ENCODE data around the gene LTBP4.

Gene LTBP4

DNA sequence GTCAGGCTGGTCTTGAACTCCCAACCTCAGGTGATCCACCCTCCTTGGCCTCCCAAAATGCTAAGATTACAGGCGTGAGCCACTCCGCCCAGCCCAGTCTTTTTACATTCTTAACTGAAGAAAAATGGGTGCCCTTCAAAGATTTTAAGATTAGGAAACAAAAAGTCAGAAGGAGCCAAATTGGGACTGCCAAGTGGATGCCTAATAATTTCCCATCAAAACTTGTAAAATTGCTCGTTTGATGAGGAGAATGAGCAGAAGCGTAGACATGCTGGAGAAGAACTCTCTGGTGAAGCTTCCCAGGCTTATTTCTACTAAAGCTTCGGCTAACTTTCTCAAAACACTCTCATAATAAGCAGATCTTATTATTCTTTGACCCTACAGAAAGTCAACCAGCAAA lies 57.9 kb downstream of the LTBP4 start:
- Histone ChIP-seq H3K36me3 (no peaks in the 10 kb centered on the region), H3K27me3 (no peaks in the 10 kb centered on the region), H3K9ac (no peak overlapping the region), H3K4me3 (no peak overlapping the region), H3K4me1 (peaks cover 19% of the 10 kb centered on the region), H3K27ac (no peak overlapping the region), H4K20me1 (no peaks in the 10 kb centered on the region), H3K9me3 (no peaks in the 10 kb centered on the region), H3K4me2 (no peak overlapping the region)
- no peak for TF ChIP-seq Cebpa-rat (IDR thresholded peaks at IDR 0.05)

DNA sequence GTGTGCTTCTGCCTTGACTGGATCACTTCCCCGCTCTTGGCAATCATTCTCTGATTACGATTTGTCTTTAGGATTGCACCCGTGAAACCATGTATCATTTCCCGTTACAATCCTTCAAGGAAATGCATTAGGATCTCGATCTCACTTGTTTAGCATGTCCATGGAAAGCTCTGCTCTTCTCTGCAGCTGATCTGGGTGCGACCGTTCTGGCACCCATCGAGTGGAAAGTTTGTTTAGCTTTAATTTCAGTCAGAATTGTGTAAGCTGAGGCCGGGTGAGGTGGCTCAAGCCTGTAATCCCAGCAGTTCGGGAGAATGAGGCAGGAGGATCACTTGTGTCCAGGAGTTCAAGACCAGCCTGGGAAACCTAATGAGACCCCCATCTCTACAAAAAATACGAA lies 58.4 kb downstream of the LTBP4 start:
- no peak overlapping the region for H3K4me3 ChIP-seq
- no peaks in the 10 kb centered on the region for H3K9me3 ChIP-seq
- no peak for TF ChIP-seq Cebpa-rat (IDR thresholded peaks at IDR 0.05)
- H3K27me3 ChIP-seq: no peaks in the 10 kb centered on the region
- H3K4me2 ChIP-seq: no peak overlapping the region
- no peaks in the 10 kb centered on the region for H3K36me3 ChIP-seq
- peaks cover 21% of the 10 kb centered on the region for H3K4me1 ChIP-seq
- H4K20me1 ChIP-seq: no peaks in the 10 kb centered on the region
- H3K9ac ChIP-seq: no peak overlapping the region
- no peak overlapping the region for H3K27ac ChIP-seq

DNA sequence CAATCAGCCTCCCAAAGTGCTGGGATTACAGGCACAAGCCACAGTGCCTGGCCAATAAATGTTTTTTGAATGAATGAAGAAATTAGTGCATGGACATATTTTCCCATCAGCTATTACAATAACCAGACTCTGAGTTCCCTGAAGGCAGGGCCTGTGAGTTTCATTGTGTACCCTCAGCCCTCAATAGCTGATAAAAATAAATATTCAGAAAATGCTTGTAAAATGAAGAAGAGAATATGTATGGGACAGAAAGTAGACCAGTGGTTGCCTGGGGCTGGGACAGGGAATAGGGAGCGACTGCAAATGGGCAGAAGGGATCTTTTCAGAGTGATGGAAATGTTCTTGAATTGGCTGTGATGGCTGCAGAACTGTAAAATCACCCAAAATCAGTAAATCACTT lies 60.4 kb downstream of the LTBP4 start:
- no peaks in the 10 kb centered on the region for H3K36me3 ChIP-seq
- no peak overlapping the region for H3K27ac ChIP-seq
- no peak overlapping the region for H3K4me3 ChIP-seq
- H3K4me2 ChIP-seq: no peak overlapping the region
- H3K4me1 ChIP-seq: peaks cover 15% of the 10 kb centered on the region
- no peaks in the 10 kb centered on the region for H3K27me3 ChIP-seq
- H3K9me3 ChIP-seq: no peaks in the 10 kb centered on the region
- H4K20me1 ChIP-seq: no peaks in the 10 kb centered on the region
- no peak overlapping the region for H3K9ac ChIP-seq
- no peak for TF ChIP-seq Cebpa-rat (IDR thresholded peaks at IDR 0.05)

DNA sequence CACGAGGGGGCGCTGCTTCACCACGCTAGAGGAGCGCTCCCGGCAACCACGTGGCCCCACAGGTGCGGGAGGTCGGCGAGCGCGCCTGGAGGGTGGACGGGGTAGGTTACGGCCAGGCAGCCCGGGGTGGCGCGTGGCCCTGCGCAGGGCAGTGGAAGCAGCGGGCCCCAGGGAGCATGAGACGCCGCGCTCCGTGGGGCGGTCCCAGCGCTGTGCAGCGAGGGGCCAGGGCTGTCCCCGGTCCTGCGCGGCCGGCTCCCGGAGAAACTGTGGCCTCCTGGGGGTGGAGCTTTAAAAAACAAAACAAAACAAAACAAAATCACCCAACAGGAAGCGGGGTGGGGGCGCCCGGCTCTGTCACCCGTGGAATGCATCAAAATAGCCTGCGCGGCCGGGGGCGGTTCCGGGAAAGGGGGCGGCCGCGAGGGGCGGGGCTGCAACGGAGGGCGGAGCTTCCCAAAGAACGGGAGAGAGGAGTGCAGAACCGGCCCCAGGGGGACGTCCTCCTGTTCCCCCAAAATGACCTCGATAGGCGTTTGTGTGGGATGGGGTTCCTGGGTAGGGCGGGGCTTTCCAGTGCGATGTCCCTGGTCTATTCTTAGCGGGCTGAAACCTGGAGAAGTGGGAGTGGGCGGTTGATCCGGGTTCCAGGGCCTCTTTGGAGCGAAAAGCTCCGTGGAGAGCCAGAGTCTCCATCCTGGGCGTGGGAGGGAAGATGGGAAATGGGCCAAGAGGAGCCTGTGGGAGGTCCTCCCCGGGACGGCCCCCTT lies 61.9 kb downstream of the LTBP4 start:
- Histone ChIP-seq H3K27ac (peak overlapping the region; percentile 94), H3K9ac (peak overlapping the region; percentile 81)
- TF ChIP-seq Cebpa-rat (IDR thresholded peaks at IDR 0.05): no peak

DNA sequence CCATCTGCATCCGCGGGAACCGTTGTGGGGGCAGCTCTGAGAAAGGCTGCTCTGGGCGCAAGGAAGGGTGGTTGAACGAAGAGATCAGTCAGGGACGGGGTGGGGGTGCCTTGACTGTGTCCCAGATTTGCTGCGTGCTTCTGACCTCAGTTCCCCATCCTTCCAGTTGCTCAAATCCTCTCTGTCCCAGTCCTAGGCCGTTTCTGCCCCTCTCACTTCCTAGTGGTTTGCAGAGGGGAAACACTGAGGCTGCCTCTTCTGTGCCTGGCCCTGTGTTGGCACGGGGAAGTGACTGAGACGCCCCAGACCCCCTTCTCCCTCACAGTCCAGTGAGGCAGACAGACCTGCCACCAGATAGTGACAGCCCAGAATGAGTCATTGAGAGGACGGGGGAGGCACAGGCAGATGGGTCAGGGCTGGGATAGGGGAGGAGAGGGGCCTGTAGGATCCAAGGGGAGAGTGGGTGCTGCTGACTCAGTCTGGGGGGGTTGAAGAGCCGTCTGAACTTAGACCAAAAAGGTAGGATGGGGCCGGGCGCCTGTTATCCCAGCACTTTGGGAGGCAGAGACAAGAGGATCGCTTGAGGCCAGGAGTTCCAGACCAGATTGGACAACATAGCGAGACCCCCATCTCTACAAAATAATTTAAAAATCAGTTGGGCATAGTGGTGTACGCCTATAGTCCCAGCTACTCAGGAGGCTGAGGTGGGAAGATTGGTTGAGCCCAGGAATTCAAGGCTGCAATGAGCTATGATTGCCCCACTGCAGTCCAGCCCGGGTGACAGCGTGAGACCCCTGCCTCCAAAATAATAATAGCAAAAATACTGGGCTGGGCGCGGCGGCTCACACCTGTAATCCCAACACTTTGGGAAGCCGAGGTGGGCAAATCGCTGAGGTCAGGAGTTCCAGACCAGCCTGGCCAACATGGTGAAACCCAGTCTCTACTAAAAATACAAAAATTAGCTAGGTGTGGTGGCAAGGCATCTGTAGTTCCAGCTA lies 62.8 kb downstream of the LTBP4 start:
- H3K4me3 ChIP-seq: peak overlapping the region; percentile 77
- no peak for TF ChIP-seq Cebpa-rat (IDR thresholded peaks at IDR 0.05)
- no peaks in the 10 kb centered on the region for H4K20me1 ChIP-seq
- peaks cover 23% of the 10 kb centered on the region for H3K36me3 ChIP-seq
- no peaks in the 10 kb centered on the region for H3K27me3 ChIP-seq
- H3K4me1 ChIP-seq: peaks cover 15% of the 10 kb centered on the region
- H3K4me2 ChIP-seq: peak overlapping the region; percentile 92
- peak overlapping the region; percentile 81 for H3K9ac ChIP-seq
- peak overlapping the region; percentile 94 for H3K27ac ChIP-seq
- peaks cover 7% of the 10 kb centered on the region for H3K9me3 ChIP-seq

More for the DNA sequence above, 61.9 kb downstream of the LTBP4 start:
- Histone ChIP-seq H3K4me2 (peak overlapping the region; percentile 92), H3K27me3 (no peaks in the 10 kb centered on the region), H3K9me3 (no peaks in the 10 kb centered on the region), H3K36me3 (peaks cover 14% of the 10 kb centered on the region), H3K4me1 (peaks cover 15% of the 10 kb centered on the region), H4K20me1 (no peaks in the 10 kb centered on the region), H3K4me3 (peak overlapping the region; percentile 77)

DNA sequence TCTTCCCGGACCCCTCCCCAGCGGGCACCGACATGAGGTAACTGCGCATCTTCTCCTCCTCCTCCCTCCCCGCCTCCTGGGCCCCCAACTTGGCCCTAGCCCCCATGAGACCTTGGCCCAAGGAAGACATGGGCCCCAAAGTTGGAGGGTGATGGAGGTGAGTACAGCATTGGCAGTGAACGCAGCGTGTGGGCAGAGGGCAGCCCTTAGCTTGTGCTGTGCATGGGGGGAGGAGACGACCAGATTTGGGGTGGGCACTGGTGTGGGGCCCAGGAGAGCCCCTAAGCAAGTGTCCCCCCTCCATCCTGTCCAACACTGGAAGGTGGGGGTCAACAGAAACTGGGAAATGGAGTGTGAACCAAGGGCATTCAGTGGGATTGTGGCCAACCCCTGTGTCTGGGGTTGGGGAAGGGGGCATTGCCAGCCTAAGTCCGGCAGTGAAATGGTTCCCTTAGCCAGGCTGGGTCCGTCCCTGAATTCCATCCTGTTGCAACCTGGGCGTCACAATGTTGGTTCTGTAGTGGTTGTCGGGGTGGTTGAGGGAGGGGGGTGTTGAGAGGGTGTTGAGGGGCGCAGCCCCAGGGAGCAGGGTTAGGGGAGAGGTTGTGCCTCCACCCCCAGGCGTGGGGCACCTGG lies 65.8 kb downstream of the LTBP4 start:
- H3K9me3 ChIP-seq: peaks cover 23% of the 10 kb centered on the region
- H3K4me1 ChIP-seq: peaks cover 15% of the 10 kb centered on the region
- no peak overlapping the region for H3K9ac ChIP-seq
- no peak overlapping the region for H3K27ac ChIP-seq
- peaks cover 52% of the 10 kb centered on the region for H3K36me3 ChIP-seq
- H3K4me3 ChIP-seq: no peak overlapping the region
- H3K27me3 ChIP-seq: no peaks in the 10 kb centered on the region
- TF ChIP-seq Cebpa-rat (IDR thresholded peaks at IDR 0.05): no peak
- no peak overlapping the region for H3K4me2 ChIP-seq
- no peaks in the 10 kb centered on the region for H4K20me1 ChIP-seq

DNA sequence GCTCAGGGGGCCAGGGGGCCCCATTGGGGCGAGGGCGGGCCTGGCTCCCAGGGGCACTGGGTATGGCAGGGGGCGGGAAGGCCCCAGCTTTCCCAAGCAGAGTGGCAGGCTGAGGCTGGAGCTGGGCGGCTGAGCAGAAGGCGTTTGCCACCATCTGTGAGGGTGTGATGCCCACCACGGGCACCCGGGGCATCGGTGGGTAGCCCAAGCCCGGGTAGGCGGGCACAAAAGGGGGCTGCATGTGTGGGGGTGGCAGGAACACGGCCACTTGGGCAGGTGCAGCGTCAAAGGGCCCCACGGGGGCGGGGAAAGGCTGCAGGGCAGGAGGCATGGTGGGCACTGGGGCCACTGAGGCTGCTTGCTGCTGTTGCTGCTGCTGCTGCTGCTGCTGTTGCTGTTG lies 66.4 kb downstream of the LTBP4 start:
- Histone ChIP-seq H3K4me3 (no peak overlapping the region), H4K20me1 (no peaks in the 10 kb centered on the region), H3K4me2 (no peak overlapping the region), H3K9me3 (peaks cover 23% of the 10 kb centered on the region), H3K36me3 (peaks cover 59% of the 10 kb centered on the region), H3K27ac (no peak overlapping the region), H3K9ac (no peak overlapping the region), H3K27me3 (no peaks in the 10 kb centered on the region), H3K4me1 (peaks cover 11% of the 10 kb centered on the region)
- no peak for TF ChIP-seq Cebpa-rat (IDR thresholded peaks at IDR 0.05)

DNA sequence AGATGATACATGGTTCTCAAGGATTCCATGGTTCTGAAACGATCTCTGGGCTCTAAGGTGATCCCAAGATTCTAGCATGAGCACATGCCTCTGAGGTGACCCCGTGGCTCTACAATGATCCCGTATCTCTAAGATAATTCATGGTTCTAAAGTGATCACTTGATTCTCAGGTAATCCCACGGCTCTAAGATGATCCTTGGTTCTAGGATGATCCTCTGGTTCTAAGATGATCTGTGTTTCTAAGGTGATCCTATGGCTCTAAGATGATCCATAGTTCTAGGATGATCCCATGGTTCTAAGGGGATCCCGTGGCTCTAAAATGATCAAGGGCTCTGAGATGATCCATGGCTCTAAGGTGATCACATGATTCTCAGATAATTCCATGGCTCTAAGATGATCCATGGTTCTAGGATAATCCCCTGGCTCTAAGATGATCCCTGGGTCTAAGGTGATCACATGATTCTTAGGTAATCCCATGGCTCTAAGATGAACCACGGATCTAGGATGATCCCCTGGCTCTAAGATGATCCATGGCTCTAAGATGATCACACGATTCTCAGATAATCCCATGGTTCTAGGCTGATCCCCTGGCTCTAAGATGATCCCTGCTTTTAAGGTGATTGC lies 67.9 kb downstream of the LTBP4 start:
- H3K36me3 ChIP-seq: peaks cover 74% of the 10 kb centered on the region
- no peak overlapping the region for H3K9ac ChIP-seq
- no peak overlapping the region for H3K4me3 ChIP-seq
- H3K9me3 ChIP-seq: peaks cover 23% of the 10 kb centered on the region
- no peaks in the 10 kb centered on the region for H4K20me1 ChIP-seq
- TF ChIP-seq Cebpa-rat (IDR thresholded peaks at IDR 0.05): no peak
- no peak overlapping the region for H3K27ac ChIP-seq
- no peaks in the 10 kb centered on the region for H3K27me3 ChIP-seq
- H3K4me2 ChIP-seq: no peak overlapping the region
- peaks cover 2% of the 10 kb centered on the region for H3K4me1 ChIP-seq

DNA sequence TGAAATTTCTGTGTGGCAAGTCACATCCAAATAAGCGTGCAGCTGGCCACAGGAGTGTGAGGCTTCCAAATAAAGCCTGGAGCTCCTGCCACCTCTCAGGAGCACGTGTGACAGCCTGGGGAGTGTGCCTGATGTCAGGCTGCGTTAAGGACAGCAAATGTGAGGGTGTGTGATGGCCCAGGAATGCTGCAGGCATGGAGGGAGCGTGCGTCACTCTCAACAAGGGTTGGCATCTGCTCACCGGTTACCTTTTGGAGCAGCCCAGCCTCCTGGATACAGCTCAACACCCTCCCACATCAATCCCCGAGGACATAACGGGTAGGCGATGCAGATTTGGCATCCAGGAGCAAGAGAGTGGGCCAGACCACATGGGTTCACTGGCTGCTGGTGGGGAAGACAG lies 70.2 kb downstream of the LTBP4 start:
- H3K9ac ChIP-seq: no peak overlapping the region
- H3K36me3 ChIP-seq: peaks cover 95% of the 10 kb centered on the region
- H3K27me3 ChIP-seq: no peaks in the 10 kb centered on the region
- H3K4me3 ChIP-seq: no peak overlapping the region
- H3K9me3 ChIP-seq: peaks cover 23% of the 10 kb centered on the region
- H3K4me1 ChIP-seq: no peaks in the 10 kb centered on the region
- H3K27ac ChIP-seq: no peak overlapping the region
- H4K20me1 ChIP-seq: no peaks in the 10 kb centered on the region
- no peak overlapping the region for H3K4me2 ChIP-seq
- TF ChIP-seq Cebpa-rat (IDR thresholded peaks at IDR 0.05): no peak

Data from BLaER1 (cell line).